ENCODE results near the gene BNC2. TPM values are rescaled to one million over a fixed set of nuclear protein-coding genes. Genes with fewer than 3 reads are reported as not detected.
A peak's percentile ranks its signal among the peaks of the same experiment; 100 is the strongest.

The BNC2 gene
- total RNA-seq, 1 experiment from 2014 or later: 43.6 TPM

DNA sequence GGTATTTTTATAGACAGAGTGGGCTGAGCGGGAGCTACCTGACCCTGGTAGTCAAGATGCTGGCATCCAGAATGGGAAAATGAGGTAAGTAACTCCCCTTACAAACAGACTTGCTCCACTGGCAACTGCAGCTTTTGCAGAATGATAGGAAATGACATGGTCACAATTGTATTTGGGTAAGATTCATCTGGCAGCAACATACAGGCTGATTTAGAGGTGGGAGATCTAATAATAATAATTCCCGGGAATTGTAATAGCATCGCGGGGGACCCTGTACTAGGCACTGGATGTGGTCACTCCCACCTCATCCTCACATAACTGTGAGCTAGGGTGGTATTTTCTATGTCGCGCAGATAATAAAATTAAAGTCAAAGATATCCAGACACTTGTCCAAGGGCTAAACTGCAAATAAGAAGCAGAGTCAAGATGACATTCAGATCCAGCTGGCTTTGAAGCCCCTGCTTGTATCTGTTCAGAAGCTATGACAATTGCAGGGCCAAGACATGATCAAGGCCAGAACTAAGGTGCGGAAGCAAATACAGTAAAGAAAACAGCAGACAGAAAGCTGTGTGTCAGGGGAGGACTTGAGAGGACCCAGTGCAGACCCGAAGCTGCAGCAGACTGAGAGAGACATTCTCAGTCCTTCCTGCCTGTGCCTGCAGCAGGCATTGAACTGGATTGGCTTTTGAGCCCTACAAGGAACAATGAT lies 507.2 kb downstream of the BNC2 start:
- Histone ChIP-seq H2BK20ac (ENCODE audit: low read depth, low read length, poor library complexity, severe bottlenecking) (no peak overlapping the region), H3K79me1 (ENCODE audit: insufficient read depth, low read depth, low read length, poor library complexity, severe bottlenecking) (no peaks in the 10 kb centered on the region), H2AFZ (ENCODE audit: low read length) (no peak overlapping the region), H4K91ac (ENCODE audit: insufficient read length, low read depth, low read length) (no peak overlapping the region), H3K23me2 (ENCODE audit: insufficient read length, low read depth, low read length, poor library complexity, severe bottlenecking) (no peaks in the 10 kb centered on the region), H3K27me3 (ENCODE audit: insufficient read depth, low read length) (no peaks in the 10 kb centered on the region), H3K56ac (ENCODE audit: insufficient read length, low read depth, low read length) (no peak overlapping the region), H3K14ac (ENCODE audit: insufficient read depth, low read length) (no peak overlapping the region), H3K9me3 (ENCODE audit: control insufficient read depth, low read depth, low read length) (no peaks in the 10 kb centered on the region), H4K5ac (ENCODE audit: insufficient read length, low read depth, low read length) (no peak overlapping the region), H3K23ac (ENCODE audit: insufficient read length, low read depth, low read length) (no peak overlapping the region), H3K79me2 (ENCODE audit: insufficient read depth, low read length) (no peaks in the 10 kb centered on the region), H3K9ac (ENCODE audit: extremely low read depth, insufficient read length, low read length) (no peak overlapping the region), H2BK5ac (ENCODE audit: insufficient read length, low read length) (no peak overlapping the region), H3K4me1 (ENCODE audit: insufficient read depth, low read length) (no peaks in the 10 kb centered on the region; the same call in 1 of the 2 replicates), H3K4ac (ENCODE audit: low read depth, low read length) (no peak overlapping the region), H3K4me2 (ENCODE audit: insufficient read depth, insufficient read length, low read length) (no peak overlapping the region), H4K8ac (replicated peaks; ENCODE audit: insufficient read length, low read depth, low read length) (no peak overlapping the region), H2BK120ac (ENCODE audit: low read depth, low read length, poor library complexity, severe bottlenecking) (no peak overlapping the region), H2BK12ac (ENCODE audit: insufficient read length, low read depth, low read length) (no peak overlapping the region), H3K18ac (ENCODE audit: insufficient read length, low read depth, low read length) (no peak overlapping the region), H3K27ac (ENCODE audit: insufficient read length, low read depth, low read length) (no peak overlapping the region), H2BK15ac (ENCODE audit: low read depth, low read length) (no peak overlapping the region), H2AK5ac (ENCODE audit: insufficient read length, low read length) (no peak overlapping the region), H4K20me1 (ENCODE audit: control insufficient read depth, insufficient read depth, insufficient read length) (no peaks in the 10 kb centered on the region), H3T11ph (ENCODE audit: low read length) (no peak overlapping the region)
- no CpG with 5 or more reads among the region's 8 CpGs for WGBS (ENCODE audit: extremely low coverage, insufficient read length, low lambda C conversion rate)
- Mint-ChIP-seq H3K36me3 (ENCODE audit: insufficient read depth in 1 of 3, low read depth in 3 of 3) (peaks cover 4 to 5% (median 5%) of the 10 kb centered on the region in 3 experiments; a peak in 6 of 7 replicates), H3K27me3 (ENCODE audit: low read depth) (no peaks in the 10 kb centered on the region), H3K4me1 (peaks cover 8 to 9% of the 10 kb centered on the region in 2 experiments), H3K4me3 (no peak overlapping the region), H3K27ac (no peak overlapping the region), H3K9me3 (peaks cover 3 to 9% of the 10 kb centered on the region in 2 experiments; a peak in 3 of 5 replicates)
- TF ChIP-seq, protein P1, sequence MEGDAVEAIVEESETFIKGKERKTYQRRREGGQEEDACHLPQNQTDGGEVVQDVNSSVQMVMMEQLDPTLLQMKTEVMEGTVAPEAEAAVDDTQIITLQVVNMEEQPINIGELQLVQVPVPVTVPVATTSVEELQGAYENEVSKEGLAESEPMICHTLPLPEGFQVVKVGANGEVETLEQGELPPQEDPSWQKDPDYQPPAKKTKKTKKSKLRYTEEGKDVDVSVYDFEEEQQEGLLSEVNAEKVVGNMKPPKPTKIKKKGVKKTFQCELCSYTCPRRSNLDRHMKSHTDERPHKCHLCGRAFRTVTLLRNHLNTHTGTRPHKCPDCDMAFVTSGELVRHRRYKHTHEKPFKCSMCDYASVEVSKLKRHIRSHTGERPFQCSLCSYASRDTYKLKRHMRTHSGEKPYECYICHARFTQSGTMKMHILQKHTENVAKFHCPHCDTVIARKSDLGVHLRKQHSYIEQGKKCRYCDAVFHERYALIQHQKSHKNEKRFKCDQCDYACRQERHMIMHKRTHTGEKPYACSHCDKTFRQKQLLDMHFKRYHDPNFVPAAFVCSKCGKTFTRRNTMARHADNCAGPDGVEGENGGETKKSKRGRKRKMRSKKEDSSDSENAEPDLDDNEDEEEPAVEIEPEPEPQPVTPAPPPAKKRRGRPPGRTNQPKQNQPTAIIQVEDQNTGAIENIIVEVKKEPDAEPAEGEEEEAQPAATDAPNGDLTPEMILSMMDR (conservative IDR thresholded peaks at IDR 0.05): no peak
- peak; percentile 10 for DNase-seq

Data from H9 (cell line).